A549 treated with DMSO at 1 μM for 4 hours (cell line): Measurements from ENCODE around the gene LIPG. TPM values are rescaled to one million over a fixed set of nuclear protein-coding genes. Genes with fewer than 3 reads are reported as not detected.

Experiments
- total RNA-seq: library from RNA; stranded (reverse); fragments of 200-300 nt; extraction: Qiagen RNA extraction; gene quantifications from 5 replicates; pipeline ENCODE4 v1.2.3, GENCODE V29; 2022; ENCODE audit warnings: low read depth

Gene LIPG
- total RNA-seq = 0.10 to 0.44 TPM (median 0.23 TPM) in 5 replicates

DNA sequence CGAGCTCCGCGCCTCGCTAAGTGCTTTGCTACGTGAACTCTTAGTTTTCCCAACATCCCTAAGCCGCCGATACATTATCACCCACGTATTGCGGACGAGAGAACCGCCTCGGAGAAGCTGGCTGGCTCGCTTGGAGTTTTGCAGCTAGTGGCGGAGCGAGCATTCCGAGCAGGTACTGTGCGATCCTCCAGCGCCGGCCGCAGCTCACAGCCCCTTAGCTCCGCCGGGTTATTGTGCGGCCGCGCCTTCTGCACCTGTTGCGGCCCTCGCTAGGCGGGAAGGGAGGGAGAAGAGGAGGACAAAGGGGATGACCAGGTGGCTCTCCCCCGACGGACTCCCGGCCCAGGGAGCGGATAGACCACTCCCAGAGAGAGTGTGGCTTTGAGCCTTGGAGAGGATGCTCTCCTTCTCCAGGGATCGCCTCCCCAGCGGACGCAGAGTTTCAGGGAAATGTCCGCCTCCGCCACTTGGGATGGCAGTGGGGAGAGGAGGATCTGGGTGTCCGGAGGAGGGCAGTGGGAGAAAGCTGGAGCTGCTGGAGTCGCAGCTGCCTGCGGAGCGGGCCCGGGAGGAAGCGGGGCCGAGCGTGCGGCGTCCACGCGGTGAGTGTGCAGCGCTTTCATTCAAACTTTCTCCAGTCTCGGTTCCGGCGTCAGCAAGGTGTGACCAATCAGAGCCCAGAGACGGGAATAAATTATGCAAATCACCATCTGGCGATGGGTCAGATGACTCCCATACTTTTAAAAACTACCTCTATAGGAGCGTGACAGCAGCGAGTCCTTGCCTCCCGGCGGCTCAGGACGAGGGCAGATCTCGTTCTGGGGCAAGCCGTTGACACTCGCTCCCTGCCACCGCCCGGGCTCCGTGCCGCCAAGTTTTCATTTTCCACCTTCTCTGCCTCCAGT lies at the start of gene LIPG:
Gene LIPG, plus strand, starts transcription at position 769 of the 905 bp plus-strand sequence. CDS start 252 bp downstream, outside the sequence.

Other genes starting within 250 kb of the LIPG start
- gene DYM, start 101.4 kb upstream of the LIPG start, total RNA-seq = 11.0 to 14.7 TPM (median 13.2 TPM) in 5 replicates
- 13.4 to 31.3 TPM (median 23.9 TPM) in 5 replicates for gene C18orf32, start 74.8 kb upstream of the LIPG start, total RNA-seq
- 1,507 to 1,934 TPM (median 1,541 TPM) in 5 replicates for gene RPL17, start 69.6 kb upstream of the LIPG start, total RNA-seq